Adrenal gland (tissue), 12 donors: ENCODE data around the gene CDK16. TPM values are rescaled to one million over a fixed set of nuclear protein-coding genes. Genes with fewer than 3 reads are reported as not detected.

Experiments
- DNase-seq, 7 donors: peaks; one replicate each; pipeline ENCODE4 v3.0.0-alpha.2; 2019 to 2020
- H3K27ac ChIP-seq, 5 donors: fragments of 200-600 bp; sonication (generic) in 4 of 5; 1 replicate in 3 of 5; 2 replicates in 2 of 5; pipeline versions ENCODE4 v1.5.1 to v1.8.0; 2016 to 2020; ENCODE audit warnings: mild to moderate bottlenecking in 1 of 5
- H3K27me3 ChIP-seq: fragments of 200-600 bp; 2 replicates; pipeline ENCODE4 v1.8.0; 2021
- H3K36me3 ChIP-seq, 2 donors: fragments of 200-600 bp; replicated peaks in 1 of 2; 1 replicate in 1 of 2; 2 replicates in 1 of 2; pipeline versions ENCODE4 v1.5.1 to v1.8.0; 2018 to 2022
- H3K4me1 ChIP-seq, 2 donors: fragments of 200-600 bp; replicated peaks in 1 of 2; 1 replicate in 1 of 2; 2 replicates in 1 of 2; pipeline versions ENCODE4 v1.5.1 to v1.8.0; 2018 to 2021
- H3K4me3 ChIP-seq, 4 donors: fragments of 200-600 bp; sonication (generic) in 3 of 4; one replicate each; pipeline ENCODE4 v1.5.1; 2016 to 2018
- H3K9me3 ChIP-seq, 3 donors: fragments of 200-600 bp; sonication (generic) in 1 of 3; replicated peaks in 1 of 3; 1 replicate in 2 of 3; 2 replicates in 1 of 3; pipeline versions ENCODE4 v1.5.1 to v1.8.0; 2016 to 2021
- POLR2A ChIP-seq, 2 donors: fragments of 450-650 bp; IDR thresholded peaks; one replicate each; pipeline ENCODE4 v1.6.1; 2017; ENCODE audit warnings: antibody characterized with exemption in 2 of 2, mild to moderate bottlenecking in 2 of 2, moderate library complexity in 1 of 2
- WGBS, 4 donors: extraction: QIAGEN DNeasy Blood & Tissue Kit in 2 of 4; methylation state at CpG; one replicate each; pipeline versions ENCODE4 v1.1.5 to v1.1.7; 2013 to 2017; 5-methylcytosine and 5-hydroxymethylcytosine counted together
- intact Hi-C, 2 donors: fragments of 100-400 bp; cut with DNase I; formaldehyde crosslinking; loops; one replicate each; pipeline versions ENCODE4 v1.14.1 to v1.15.0; 2022 to 2023
- polyA plus RNA-seq, 3 donors: library from polyadenylated mRNA; stranded (reverse); fragments of 200-250 nt in 2 of 3; fragments of 350-450 nt in 1 of 3; fragmentation: Illumina TruSeq in 1 of 3; extraction: RNeasy Lipid Tissue Mini Kit (QIAGEN cat#74804) in 1 of 3; gene quantifications; one replicate each; pipeline ENCODE4 v1.2.3, GENCODE V29; 2013 to 2014
- total RNA-seq, 9 donors: library from RNA; depleted of rRNA in 4 of 9; stranded (reverse); fragments of >200 nt in 4 of 9; fragments of 120-200 nt in 1 of 9; fragmentation: NEBNext Ultra II Directional in 1 of 9; extraction: Animal tissue kit (Norgen Biotek cat#: 25700) in 1 of 9; gene quantifications; one replicate each; pipeline versions ENCODE4 v1.1.0 to v1.2.4, GENCODE V29; 2013 to 2023
- TF ChIP-seq, protein P1 (sequence below), 6 experiments: fragments of 450-650 bp in 4 of 6; fragments of 200-600 bp in 2 of 6; sonication (generic) in 1 of 6; IDR thresholded peaks; 1 replicate in 5 of 6; 2 replicates in 1 of 6; pipeline versions ENCODE4 v1.5.1 to v1.8.0; 2016 to 2021; ENCODE audit warnings: antibody characterized with exemption in 6 of 6, mild to moderate bottlenecking in 2 of 6, moderate library complexity in 1 of 6
- donor health status: healthy with polysubstance abuse.
- donor health status: Bipolar disorder and iron deficiency.
- donor health status: DM: yes; HTN: yes; CAD: no.
- donor health status: DM: no; HTN: no; CAD: no.
- donor health status: DM: no; HTN: no; CAD: no.
- donor health status: DM: yes; HTN: yes; CAD: no.

CDK16 gene
- total and polyA plus RNA-seq, 12 donors, result 50.5 to 187 (median 115) TPM

DNA sequence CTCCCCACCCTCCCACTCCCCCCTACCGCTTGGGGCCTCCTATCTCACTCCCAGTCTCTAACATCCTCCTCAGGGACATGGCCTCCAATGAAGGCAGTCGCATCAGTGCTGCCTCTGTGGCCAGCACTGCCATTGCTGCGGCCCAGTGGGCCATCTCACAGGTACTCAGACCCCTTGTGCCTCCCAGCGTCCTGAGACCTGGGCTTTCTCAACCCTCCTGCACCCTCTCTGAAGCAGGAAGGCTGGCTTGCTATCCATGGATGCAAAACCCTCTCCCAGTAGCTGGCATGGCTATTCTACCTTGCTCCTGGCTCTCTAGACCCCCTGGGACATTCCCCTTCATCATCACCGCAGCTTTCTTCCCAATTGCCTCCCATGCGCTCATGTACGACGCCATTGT lies 38.1 kb upstream of the CDK16 start:
- TF ChIP-seq POLR2A (IDR thresholded peaks at IDR 0.05), result no peak
- TF ChIP-seq, protein P1, sequence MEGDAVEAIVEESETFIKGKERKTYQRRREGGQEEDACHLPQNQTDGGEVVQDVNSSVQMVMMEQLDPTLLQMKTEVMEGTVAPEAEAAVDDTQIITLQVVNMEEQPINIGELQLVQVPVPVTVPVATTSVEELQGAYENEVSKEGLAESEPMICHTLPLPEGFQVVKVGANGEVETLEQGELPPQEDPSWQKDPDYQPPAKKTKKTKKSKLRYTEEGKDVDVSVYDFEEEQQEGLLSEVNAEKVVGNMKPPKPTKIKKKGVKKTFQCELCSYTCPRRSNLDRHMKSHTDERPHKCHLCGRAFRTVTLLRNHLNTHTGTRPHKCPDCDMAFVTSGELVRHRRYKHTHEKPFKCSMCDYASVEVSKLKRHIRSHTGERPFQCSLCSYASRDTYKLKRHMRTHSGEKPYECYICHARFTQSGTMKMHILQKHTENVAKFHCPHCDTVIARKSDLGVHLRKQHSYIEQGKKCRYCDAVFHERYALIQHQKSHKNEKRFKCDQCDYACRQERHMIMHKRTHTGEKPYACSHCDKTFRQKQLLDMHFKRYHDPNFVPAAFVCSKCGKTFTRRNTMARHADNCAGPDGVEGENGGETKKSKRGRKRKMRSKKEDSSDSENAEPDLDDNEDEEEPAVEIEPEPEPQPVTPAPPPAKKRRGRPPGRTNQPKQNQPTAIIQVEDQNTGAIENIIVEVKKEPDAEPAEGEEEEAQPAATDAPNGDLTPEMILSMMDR (IDR thresholded peaks at IDR 0.05), result no peak
- Histone ChIP-seq H3K36me3 (peaks cover 0 to 74% of the 10 kb centered on the region in 2 donors), H3K4me1 (no peaks in the 10 kb centered on the region), H3K4me3 (no peak overlapping the region), H3K27me3 (peaks cover 3% of the 10 kb centered on the region), H3K27ac (peak overlapping the region in 1 of 5 donors; percentile 85), H3K9me3 (no peaks in the 10 kb centered on the region)
- WGBS, 4 donors, result 86 to 94% (median 90%) methylated on average over 4 to 8 of the region's 8 CpGs
- intact Hi-C loops, result loop anchor here in 1 of 2 donors (10.0 kb wide), 1 partner anchor 56 kb away; no protein-coding TSS in a partner anchor
- no peak for DNase-seq

DNA sequence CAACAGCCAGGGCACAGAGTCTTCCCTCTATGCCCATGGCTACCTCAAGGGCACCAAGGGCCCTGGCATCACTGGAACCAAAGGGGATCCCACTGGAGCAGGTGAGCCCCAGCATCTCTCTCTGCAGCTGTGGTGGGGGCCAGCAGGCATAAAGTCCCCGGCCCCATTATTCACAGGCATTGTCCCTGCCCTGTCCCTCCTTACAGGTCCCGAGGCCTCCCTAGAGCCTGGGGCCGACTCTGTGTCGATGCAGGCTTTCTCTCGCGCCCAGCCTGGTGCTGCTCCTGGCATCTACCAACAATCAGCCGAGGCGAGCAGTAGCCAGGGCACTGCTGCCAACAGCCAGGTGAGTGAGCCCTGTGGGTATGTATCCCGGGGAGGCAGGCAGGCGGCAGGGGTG lies 37.2 kb upstream of the CDK16 start:
- no peaks in the 10 kb centered on the region for H3K4me1 ChIP-seq
- H3K27ac ChIP-seq, result no peak overlapping the region
- peaks cover 0 to 76% of the 10 kb centered on the region in 2 donors for H3K36me3 ChIP-seq
- no peaks in the 10 kb centered on the region for H3K9me3 ChIP-seq
- no peak for DNase-seq
- WGBS, 4 donors, result 86 to 100% (median 93%) methylated on average over 1 to 10 of the region's 10 CpGs
- TF ChIP-seq, protein P1 (IDR thresholded peaks at IDR 0.05), result no peak
- no peak for TF ChIP-seq POLR2A (IDR thresholded peaks at IDR 0.05)
- no peak overlapping the region for H3K4me3 ChIP-seq
- H3K27me3 ChIP-seq, result peaks cover 3% of the 10 kb centered on the region
- intact Hi-C loops, result loop anchor here in 1 of 2 donors (10.0 kb wide), 1 partner anchor 56 kb away; no protein-coding TSS in a partner anchor

DNA sequence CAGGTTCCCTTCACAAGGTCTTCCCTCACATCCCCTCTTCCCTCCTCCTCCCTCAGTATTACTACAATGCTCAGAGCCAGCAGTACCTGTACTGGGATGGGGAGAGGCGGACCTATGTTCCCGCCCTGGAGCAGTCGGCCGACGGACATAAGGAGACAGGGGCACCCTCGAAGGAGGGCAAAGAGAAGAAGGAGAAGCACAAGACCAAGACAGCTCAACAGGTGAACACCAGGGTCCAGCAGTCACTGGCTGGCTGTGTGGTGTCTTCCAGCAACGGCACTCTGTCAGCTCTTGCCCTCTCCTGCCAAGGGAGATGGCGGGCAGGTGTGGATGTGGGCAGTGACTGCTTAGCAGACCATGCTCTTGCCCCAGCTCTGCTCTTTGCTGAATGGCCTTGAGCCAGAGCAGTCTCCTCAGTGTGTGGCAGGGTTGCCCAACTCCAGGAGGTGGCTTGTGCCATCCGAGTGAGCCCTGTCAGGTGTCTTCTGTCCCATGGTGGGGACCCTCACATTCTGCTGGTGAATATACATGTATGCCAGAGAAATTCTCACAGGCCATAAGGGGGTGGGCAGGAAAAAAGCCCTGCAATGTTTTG lies 36.3 kb upstream of the CDK16 start:
- WGBS, 4 donors, result 82 to 88% (median 84%) methylated on average over 6 to 9 of the region's 9 CpGs

DNA sequence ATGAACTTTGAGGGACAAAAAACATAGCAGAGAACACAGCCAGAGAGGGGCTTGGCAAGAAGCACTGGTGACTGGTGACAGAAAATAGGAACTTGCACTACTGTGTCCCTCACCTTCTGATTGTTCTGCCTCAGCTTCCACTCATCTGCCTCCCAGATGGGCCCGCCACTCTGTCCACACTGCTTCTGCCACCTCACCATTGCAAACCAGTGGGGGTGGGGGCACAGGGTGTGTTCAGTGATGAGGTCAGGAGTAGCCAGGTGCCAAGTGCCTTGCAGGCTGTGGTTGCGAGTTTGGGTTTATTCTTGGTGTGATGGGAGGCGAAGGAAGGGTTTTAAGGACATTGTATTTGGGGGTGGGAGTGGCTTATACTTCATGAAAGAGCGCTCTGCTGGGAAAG lies 34.0 kb upstream of the CDK16 start:
- Histone ChIP-seq H3K4me3 (no peak overlapping the region), H3K36me3 (peaks cover 0 to 53% of the 10 kb centered on the region in 2 donors), H3K27ac (no peak overlapping the region), H3K9me3 (no peaks in the 10 kb centered on the region), H3K27me3 (peaks cover 3% of the 10 kb centered on the region), H3K4me1 (no peaks in the 10 kb centered on the region)
- TF ChIP-seq, protein P1 (IDR thresholded peaks at IDR 0.05), result no peak
- no peak for TF ChIP-seq POLR2A (IDR thresholded peaks at IDR 0.05)
- 83 to 94% (median 91%) methylated on average over 4 of the region's 4 CpGs for WGBS, 4 donors
- no peak for DNase-seq
- intact Hi-C loops, result loop anchor here in 1 of 2 donors (10.0 kb wide), 1 partner anchor 60 kb away; no protein-coding TSS in a partner anchor

More for the DNA sequence above, 36.3 kb upstream of the CDK16 start:
- TF ChIP-seq POLR2A (IDR thresholded peaks at IDR 0.05), result no peak
- TF ChIP-seq, protein P1 (IDR thresholded peaks at IDR 0.05), result no peak
- DNase-seq, result peak in 1 of 7 donors; percentile 39
- Histone ChIP-seq H3K36me3 (peaks cover 0 to 68% of the 10 kb centered on the region in 2 donors), H3K27ac (no peak overlapping the region), H3K9me3 (no peaks in the 10 kb centered on the region), H3K4me3 (no peak overlapping the region), H3K4me1 (no peaks in the 10 kb centered on the region), H3K27me3 (peaks cover 3% of the 10 kb centered on the region)
- intact Hi-C loops, result loop anchor here in 1 of 2 donors (10.0 kb wide), 1 partner anchor 57 kb away; no protein-coding TSS in a partner anchor
